HG03066 (cell line): Measurements from ENCODE around the gene RC3H2.

ENCODE experiments used
- ATAC-seq: cut with Tn5 transposase; IDR thresholded peaks from one replicate; pipeline ENCODE4 v1.9.1; 2021; ENCODE audit warnings: low read depth; ENCODE audit not compliant: unreplicated experiment

The RC3H2 gene

DNA sequence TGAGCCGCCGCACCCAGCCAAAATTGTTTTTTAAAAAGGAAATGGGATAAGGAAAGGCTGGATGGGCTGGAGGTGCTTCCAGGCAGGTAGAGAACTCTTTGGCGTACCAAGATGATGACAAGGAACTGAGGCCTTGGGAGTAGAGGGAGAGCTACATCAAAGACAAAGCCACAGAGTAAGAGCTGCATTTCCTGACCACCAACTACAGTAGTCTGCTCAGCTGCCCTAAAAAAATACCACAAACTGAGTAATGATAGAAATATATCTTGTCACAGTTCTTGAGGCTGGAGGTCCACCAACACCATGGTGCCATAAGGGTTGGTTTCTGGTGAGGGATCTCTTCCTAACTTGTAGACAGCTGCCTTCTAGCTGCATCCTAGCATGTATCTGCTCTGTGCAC is 97.0 kb downstream of the RC3H2 start:
- ATAC-seq: no peak

DNA sequence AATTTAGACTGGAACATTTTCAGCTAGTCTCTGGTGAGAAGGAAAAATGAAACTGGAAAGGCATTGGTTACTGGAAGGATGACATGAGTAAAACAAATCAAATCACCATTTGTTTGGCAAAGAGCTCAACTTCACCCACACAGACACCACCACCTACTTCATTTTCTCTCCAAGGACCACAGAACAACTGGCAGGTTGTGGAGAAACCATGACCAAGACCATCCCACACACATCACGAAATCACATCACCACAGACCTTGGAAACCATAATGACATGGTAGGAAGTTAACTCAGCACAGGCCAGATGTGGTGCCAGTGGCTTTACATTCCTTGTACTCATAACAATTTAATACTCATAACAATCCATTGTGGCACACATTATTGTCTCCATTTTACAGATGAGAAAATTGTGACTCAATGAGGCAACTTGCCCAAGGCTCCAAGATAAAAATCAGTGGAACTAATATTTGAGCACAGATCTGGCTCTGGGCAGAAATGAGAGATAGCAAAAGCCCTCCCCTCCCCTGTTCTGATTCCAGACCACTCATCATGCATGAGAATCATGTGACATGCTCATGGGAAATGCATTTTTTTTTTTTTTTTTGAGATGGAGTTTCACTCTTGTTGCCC is 97.8 kb downstream of the RC3H2 start:
- ATAC-seq: no peak

DNA sequence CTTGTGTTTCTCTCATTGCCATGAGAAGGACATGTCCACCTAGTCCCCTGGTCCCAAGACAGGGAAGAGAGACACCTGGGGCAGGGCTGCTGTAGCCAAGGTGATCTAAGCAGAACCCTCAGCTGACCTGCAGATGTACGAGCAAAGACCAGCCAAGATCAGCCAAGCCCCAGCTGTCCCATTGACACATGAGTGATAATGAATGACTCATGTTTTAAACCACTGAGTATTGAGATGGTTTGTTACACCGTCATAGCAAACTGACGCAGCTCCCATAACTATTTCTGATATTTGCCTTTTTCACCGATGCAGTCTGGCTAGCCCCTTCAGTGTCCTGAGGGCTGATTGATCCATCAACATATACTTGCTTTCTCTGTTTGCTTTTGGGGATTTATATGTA is 98.5 kb downstream of the RC3H2 start:
- no peak for ATAC-seq

DNA sequence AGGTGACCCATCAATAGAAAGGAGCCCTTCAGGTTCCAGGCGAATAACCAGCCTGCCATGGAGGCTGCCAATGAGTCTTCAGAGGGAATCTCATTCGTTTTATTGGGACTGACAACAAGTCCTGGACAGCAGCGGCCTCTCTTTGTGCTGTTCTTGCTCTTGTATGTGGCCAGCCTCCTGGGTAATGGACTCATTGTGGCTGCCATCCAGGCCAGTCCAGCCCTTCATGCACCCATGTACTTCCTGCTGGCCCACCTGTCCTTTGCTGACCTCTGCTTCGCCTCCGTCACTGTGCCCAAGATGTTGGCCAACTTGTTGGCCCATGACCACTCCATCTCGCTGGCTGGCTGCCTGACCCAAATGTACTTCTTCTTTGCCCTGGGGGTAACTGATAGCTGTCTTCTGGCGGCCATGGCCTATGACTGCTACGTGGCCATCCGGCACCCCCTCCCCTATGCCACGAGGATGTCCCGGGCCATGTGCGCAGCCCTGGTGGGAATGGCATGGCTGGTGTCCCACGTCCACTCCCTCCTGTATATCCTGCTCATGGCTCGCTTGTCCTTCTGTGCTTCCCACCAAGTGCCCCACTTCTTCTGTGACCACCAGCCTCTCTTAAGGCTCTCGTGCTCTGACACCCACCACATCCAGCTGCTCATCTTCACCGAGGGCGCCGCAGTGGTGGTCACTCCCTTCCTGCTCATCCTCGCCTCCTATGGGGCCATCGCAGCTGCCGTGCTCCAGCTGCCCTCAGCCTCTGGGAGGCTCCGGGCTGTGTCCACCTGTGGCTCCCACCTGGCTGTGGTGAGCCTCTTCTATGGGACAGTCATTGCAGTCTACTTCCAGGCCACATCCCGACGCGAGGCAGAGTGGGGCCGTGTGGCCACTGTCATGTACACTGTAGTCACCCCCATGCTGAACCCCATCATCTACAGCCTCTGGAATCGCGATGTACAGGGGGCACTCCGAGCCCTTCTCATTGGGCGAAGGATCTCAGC is 104.8 kb downstream of the RC3H2 start, which contains the start of gene OR1K1:
OR1K1 (plus strand) TSS at position 58 of the 995 bp plus-strand sequence; CDS start at position 58, 0 bp downstream.
- no peak for ATAC-seq

DNA sequence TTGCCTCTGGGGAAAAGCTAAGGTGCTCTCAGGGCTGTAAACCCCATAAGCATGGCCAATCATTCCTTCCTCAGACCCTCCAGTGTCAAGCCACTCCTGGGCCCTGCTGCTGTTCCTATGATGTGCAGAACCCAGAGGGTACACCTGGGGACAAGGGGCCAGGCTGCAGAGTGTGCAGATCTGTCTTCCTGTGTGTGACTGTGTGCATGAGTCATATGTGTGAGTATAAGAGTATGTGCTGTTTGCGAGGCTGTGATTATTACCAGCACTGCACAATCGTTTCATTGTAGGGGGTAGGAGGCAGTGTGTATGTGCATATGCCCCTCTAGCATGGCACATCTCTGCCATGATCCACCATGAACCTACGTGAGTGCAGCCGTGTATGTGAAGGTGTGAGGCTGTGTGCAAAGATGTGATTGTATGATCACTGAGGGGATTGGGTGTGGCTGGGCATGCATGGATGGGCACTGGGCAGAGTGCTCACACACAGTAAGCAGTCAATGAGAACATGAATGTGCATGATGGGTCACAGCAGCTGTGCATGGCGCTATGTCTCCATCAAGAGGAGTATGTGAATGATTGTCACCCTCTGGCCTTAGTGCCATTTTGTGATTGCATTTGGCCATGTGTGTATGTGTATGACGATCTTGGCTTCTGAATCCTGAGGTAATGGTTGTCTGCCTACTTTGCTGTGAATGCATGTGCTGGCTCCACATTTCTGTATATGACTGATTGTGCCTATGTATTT is 107.7 kb downstream of the RC3H2 start:
- ATAC-seq: no peak
